ENCODE results near the gene RNLS. TPM values are rescaled to one million over a fixed set of nuclear protein-coding genes. Genes with fewer than 3 reads are reported as not detected.

Gene RNLS
- total RNA-seq, 3 donors from 2014 or later = 9.8 to 12.1 (median 11.8) TPM

GRCh38 chr10:88243202-88243744 is 339.8 kb downstream of the RNLS start:
- no peak overlapping the region for H3K4me3 ChIP-seq
- peak; percentile 26 for ATAC-seq

GRCh38 chr10:88241501-88241900 is 341.6 kb downstream of the RNLS start:
- Histone ChIP-seq H3K4me1 (ENCODE audit: low read depth) (peaks cover 22% of the 10 kb centered on the region), H3K36me3 (ENCODE audit: low read depth) (no peaks in the 10 kb centered on the region), H3K4me3 (no peak overlapping the region), H3K9me3 (no peaks in the 10 kb centered on the region)
- ATAC-seq (no peak), DNase-seq (no peak)
- TF ChIP-seq CTCF (IDR thresholded peaks at IDR 0.05) = no peak
- intact Hi-C loops (cut with DNase I, micrococcal nuclease) = no loop called here

More at GRCh38 chr10:88243202-88243744, 339.8 kb downstream of the RNLS start:
- no peak for DNase-seq
- peaks cover 20% of the 10 kb centered on the region for H3K4me1 ChIP-seq (ENCODE audit: low read depth)
- H3K9me3 ChIP-seq = no peaks in the 10 kb centered on the region
- no peak for TF ChIP-seq CTCF (IDR thresholded peaks at IDR 0.05)
- intact Hi-C loops (cut with DNase I, micrococcal nuclease) = no loop called here
- H3K36me3 ChIP-seq (ENCODE audit: low read depth) = no peaks in the 10 kb centered on the region

- intact Hi-C loops (cut with DNase I, micrococcal nuclease) = no loop called here
- ATAC-seq = no peak
- no peak for TF ChIP-seq CTCF (IDR thresholded peaks at IDR 0.05)
Measured at GRCh38 chr10:88239212-88239611, 343.9 kb downstream of the RNLS start.

GRCh38 chr10:88238615-88238914 is 344.6 kb downstream of the RNLS start:
- Histone ChIP-seq H3K9me3 (no peaks in the 10 kb centered on the region), H3K4me3 (no peak overlapping the region), H3K36me3 (ENCODE audit: low read depth) (no peaks in the 10 kb centered on the region), H3K4me1 (ENCODE audit: low read depth) (peaks cover 21% of the 10 kb centered on the region)
- DNase-seq = no peak
- intact Hi-C loops (cut with DNase I, micrococcal nuclease) = no loop called here
- no peak for TF ChIP-seq CTCF (IDR thresholded peaks at IDR 0.05)
- ATAC-seq = no peak

More at GRCh38 chr10:88239212-88239611, 343.9 kb downstream of the RNLS start:
- H3K9me3 ChIP-seq = no peaks in the 10 kb centered on the region
- DNase-seq = no peak
- H3K4me3 ChIP-seq = no peak overlapping the region
- peaks cover 26% of the 10 kb centered on the region for H3K4me1 ChIP-seq (ENCODE audit: low read depth)
- no peaks in the 10 kb centered on the region for H3K36me3 ChIP-seq (ENCODE audit: low read depth)

GRCh38 chr10:88237896-88238614 is 345.1 kb downstream of the RNLS start:
- intact Hi-C loops (cut with DNase I, micrococcal nuclease) = no loop called here
- ATAC-seq (no peak), DNase-seq (no peak)
- Histone ChIP-seq H3K36me3 (ENCODE audit: low read depth) (no peaks in the 10 kb centered on the region), H3K9me3 (no peaks in the 10 kb centered on the region), H3K4me1 (ENCODE audit: low read depth) (peaks cover 16% of the 10 kb centered on the region), H3K4me3 (no peak overlapping the region)
- no peak for TF ChIP-seq CTCF (IDR thresholded peaks at IDR 0.05)

All from mucosa of descending colon (tissue), 3 donors.